Hindlimb muscle (tissue), 1 donor: ENCODE measurements around the gene TRMO. TPM values are rescaled to one million over a fixed set of nuclear protein-coding genes. Genes with fewer than 3 reads are reported as not detected.

ENCODE experiments used
- DNase-seq: peaks from one replicate; pipeline ENCODE4 v3.0.0-alpha.2; 2013
- polyA plus RNA-seq: library from polyadenylated mRNA; unstranded; fragments of 120-200 nt; gene quantifications from one replicate; pipeline ENCODE4 v1.2.1, GENCODE V29; 2013; ENCODE audit not compliant: insufficient read length

Gene TRMO
- polyA plus RNA-seq, 1 donor = 11.7 TPM

- no peak for DNase-seq
These were observed 21.3 kb downstream of the TRMO start for GRCh38 chr9:97900738-97901565.

GRCh38 chr9:97900103-97900737 is 22.1 kb downstream of the TRMO start:
- no peak for DNase-seq

- DNase-seq = no peak
These were observed 26.5 kb downstream of the TRMO start for GRCh38 chr9:97895695-97896332.

GRCh38 chr9:97895211-97895610 is 27.1 kb downstream of the TRMO start:
- no peak for DNase-seq

GRCh38 chr9:97892421-97892820 is 29.9 kb downstream of the TRMO start:
- no peak for DNase-seq

- no peak for DNase-seq
These were observed 30.6 kb downstream of the TRMO start for GRCh38 chr9:97891736-97892135.

GRCh38 chr9:97889941-97890887 is 32.1 kb downstream of the TRMO start:
- no peak for DNase-seq

GRCh38 chr9:97880336-97880735 is 42.0 kb downstream of the TRMO start:
- DNase-seq = no peak

- no peak for DNase-seq
These were observed 46.2 kb downstream of the TRMO start for GRCh38 chr9:97876061-97876460.

GRCh38 chr9:97875111-97875510 is 47.2 kb downstream of the TRMO start:
- DNase-seq = no peak

- no peak for DNase-seq
These were observed 47.7 kb downstream of the TRMO start for GRCh38 chr9:97874624-97875023.

- DNase-seq = no peak
These were observed 48.4 kb downstream of the TRMO start for GRCh38 chr9:97873882-97874281.

- no peak for DNase-seq
These were observed 48.9 kb downstream of the TRMO start for GRCh38 chr9:97873425-97873824.

- no peak for DNase-seq
These were observed 53.4 kb downstream of the TRMO start for GRCh38 chr9:97868859-97869258.

GRCh38 chr9:97866848-97867247 is 55.5 kb downstream of the TRMO start:
- no peak for DNase-seq

GRCh38 chr9:97866300-97866699 is 56.0 kb downstream of the TRMO start:
- DNase-seq = no peak

- no peak for DNase-seq
These were observed 57.9 kb downstream of the TRMO start for GRCh38 chr9:97864396-97864795.

GRCh38 chr9:97863314-97863713 is 59.0 kb downstream of the TRMO start:
- DNase-seq = no peak

- DNase-seq = no peak
These were observed 61.2 kb downstream of the TRMO start for GRCh38 chr9:97861148-97861475.

GRCh38 chr9:97860451-97861147 is 61.7 kb downstream of the TRMO start:
- DNase-seq = no peak

- no peak for DNase-seq
These were observed 63.0 kb downstream of the TRMO start for GRCh38 chr9:97859346-97859745.

- DNase-seq = no peak
These were observed 63.5 kb downstream of the TRMO start for GRCh38 chr9:97858826-97859225.
